Gastrocnemius medialis (tissue), 4 donors: ENCODE measurements around the gene NPB.

Source experiments
- CTCF ChIP-seq, 5 experiments: fragments of 450-650 bp in 3 of 5; fragments of 200-600 bp in 2 of 5; sonication (generic) in 2 of 5; IDR thresholded peaks in 4 of 5; conservative IDR thresholded peaks in 1 of 5; 1 replicate in 4 of 5; 2 replicates in 1 of 5; pipeline ENCODE4 v1.5.1; 2016 to 2019; ENCODE audit warnings: antibody characterized with exemption in 5 of 5, mild to moderate bottlenecking in 3 of 5, moderate library complexity in 3 of 5
- POLR2A ChIP-seq, 2 donors: fragments of 450-650 bp; IDR thresholded peaks; one replicate each; pipeline ENCODE4 v1.6.1; 2017; ENCODE audit warnings: antibody characterized with exemption in 2 of 2, mild to moderate bottlenecking in 2 of 2, moderate library complexity in 2 of 2

- no peak for TF ChIP-seq CTCF (IDR thresholded peaks at IDR 0.05 in 4 of 5, conservative IDR thresholded peaks at IDR 0.05 in 1 of 5)
- TF ChIP-seq POLR2A (IDR thresholded peaks at IDR 0.05): no peak
Observed at GRCh38 chr17:81867170-81867990, 34.7 kb upstream of the NPB start.
